DMS114 treated with DMSO at 0.1 percent for 48 hours (cell line): ENCODE results near the gene SGK1.
"Not testable (repeated sequence)": the region's sequence is repeated elsewhere in the genome, so short reads cannot be mapped to it uniquely, and the experiment has no call there.

Experiments
- DNase-seq: peaks from one replicate; lab custom pipeline; 2025; ENCODE audit not compliant: unreplicated experiment; lab: John Stamatoyannopoulos, UW

The SGK1 gene

DNA sequence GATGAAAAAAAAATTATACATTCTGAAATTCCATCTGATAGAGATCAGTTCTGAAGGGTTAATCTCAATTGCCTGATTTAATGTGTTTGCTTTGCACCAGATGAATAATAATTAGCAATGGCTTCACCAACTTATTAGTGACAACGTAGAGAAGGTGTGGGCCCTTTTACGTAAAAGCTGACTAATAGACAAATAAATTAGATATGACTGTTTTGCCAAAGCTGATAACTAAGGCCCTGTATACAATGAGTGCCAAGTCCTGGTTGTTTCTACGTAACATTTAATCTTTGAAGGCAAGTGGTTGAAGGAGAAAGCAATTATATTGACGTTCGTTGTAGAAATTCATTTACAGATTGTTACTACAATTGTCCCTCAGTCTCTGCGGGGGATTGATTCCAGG, 10.8 kb downstream of the SGK1 start:
- DNase-seq: no peak

GRCh38 chr6:134304381-134304780, 13.5 kb downstream of the SGK1 start:
- DNase-seq: not testable (repeated sequence)

DNA sequence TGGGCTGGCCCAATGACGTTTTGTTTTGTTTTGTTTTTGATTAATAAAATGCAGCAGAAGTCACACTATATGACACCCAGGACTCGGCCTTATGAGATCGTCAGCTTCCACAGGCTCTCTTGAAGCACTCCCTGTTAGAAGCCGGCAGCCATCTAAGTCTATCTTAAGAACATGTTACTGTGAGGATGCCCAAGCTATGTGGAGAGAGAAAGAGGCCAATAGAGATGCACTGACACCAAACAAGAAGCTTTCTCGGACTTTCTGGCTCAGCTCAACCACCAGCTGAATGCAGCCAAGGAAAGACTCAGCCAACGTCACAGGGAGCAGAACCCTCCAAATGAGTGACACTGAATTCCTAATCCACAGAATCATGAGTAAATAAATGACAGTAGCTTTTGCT, 14.0 kb downstream of the SGK1 start:
- no peak for DNase-seq

- DNase-seq: no peak
Measured at GRCh38 chr6:134299236-134299635, 18.7 kb downstream of the SGK1 start.

DNA sequence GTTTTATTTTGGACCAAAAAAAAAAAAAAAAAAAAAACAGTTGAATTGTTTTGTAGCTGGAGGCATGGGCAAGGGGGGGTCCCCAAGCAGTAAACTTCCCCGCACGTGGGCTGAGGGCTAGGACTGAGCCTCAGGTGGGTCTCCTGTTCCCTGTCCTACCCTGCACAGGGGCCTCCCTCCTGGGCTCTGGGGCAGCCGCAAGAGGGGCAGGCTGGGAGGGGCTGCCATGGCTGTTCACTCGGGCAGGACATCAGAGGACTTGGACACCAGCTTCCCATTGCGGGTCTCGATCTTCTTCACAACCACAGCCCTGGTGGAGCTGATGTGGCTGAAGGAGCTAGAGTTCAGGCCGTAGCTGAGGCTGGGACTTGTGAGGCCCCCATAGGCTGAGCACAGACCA, 21.1 kb downstream of the SGK1 start:
- no peak for DNase-seq

DNA sequence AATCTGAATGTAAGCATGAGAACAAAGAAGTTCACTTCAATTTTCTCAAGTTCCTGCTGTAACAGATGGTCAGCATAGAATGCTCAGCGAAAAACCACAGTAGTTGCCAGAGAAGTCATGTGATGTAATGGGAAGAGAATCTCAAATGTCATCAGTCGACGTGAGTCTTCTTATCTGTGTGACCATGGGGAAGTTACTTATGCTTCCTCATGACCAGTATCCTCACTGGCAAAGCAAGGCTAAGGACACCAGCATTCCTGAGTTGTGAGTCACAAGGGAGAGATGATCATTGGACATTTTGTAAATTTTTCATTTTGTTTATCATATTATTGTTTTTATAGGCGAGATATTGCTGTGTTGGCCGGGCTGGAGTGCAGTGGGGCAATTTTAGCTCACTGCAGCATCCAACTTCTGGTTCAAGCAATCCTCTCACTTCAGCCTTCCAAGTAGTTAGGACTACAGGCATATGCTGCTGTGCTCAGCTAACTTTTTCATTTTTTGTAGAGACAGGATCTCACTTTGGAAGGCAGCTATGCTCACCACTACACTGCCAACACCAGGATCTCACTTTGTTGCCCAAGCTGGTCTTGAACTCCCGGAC, 21.9 kb downstream of the SGK1 start:
- no peak for DNase-seq

GRCh38 chr6:134293659-134294161, 24.2 kb downstream of the SGK1 start:
- no peak for DNase-seq

- DNase-seq: no peak
Measured at GRCh38 chr6:134291156-134291555, 26.8 kb downstream of the SGK1 start.

DNA sequence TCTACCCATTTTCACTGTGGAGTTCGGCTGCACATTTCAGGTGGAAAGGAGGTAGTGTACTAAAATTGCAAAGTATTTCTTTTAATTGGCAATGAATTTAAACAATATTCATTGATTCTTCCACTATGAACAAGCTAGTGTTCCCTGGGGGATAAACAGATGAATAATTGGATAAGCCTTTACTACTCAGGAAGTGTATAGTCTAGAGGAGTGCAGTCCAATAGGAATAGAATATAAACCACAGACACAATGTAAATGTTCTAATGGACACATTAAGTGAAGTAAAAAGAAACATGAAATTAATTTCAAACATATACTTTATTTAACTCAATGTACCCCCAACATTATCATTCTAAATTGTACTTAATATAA, 28.7 kb downstream of the SGK1 start:
- DNase-seq: no peak

GRCh38 chr6:134288538-134289203, 29.2 kb downstream of the SGK1 start:
- no peak for DNase-seq

- no peak for DNase-seq
Measured at GRCh38 chr6:134287859-134288537, 29.9 kb downstream of the SGK1 start.

DNA sequence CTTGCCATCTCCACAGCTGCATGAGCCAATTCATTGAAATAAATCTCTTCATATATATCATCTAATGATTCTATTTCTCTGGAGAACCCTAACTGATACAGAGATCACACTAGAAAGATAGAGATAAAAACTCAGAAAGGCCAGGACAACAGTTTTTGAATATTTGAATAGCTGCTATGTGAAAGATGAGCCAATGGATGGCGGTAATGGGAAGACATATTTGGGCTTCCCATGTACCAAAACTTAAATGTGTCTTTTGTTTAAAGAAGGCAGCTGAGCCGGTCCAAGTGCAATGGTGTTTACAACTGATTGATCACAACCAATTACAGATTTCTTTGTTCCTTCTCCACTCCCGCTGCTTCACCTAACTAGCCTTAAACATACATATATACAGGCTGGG, 35.1 kb downstream of the SGK1 start:
- DNase-seq: no peak

DNA sequence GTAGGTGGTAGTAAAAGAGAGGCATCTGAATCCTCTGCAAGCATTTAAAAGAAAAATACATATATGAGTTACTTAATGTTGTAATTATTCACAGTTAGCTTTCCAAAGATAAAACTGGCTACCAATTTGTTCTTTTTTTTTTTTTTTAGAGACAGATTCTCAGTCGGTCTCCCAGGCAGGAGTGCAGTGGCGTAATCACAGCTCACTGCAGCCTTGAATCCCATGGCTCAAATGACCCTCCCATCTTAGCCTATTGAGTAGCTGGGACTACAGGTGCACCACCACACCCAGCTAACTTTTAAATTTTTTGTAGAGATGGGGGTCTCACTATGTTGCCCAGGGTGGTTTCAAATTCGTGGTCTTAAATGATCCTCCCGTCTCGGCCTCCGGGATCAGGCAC, 36.5 kb downstream of the SGK1 start:
- no peak for DNase-seq

DNA sequence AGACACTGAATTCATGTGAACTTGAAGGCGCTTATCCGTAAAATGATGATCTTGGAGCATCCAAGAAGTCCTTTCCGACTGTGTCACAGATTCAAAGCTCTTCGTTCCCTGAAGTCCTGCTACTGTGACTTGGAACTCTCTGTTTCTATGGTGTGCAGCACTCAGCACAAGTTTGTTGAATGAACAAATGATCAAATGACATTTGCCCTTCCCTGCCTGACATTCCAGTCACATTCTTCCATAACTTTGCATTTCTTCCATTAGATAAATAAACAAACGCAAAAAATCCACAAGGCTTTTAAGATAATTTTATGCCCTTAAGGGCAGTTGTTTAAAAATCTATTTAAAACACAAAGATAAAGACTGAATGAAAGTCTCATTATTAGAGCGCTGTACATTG, 39.9 kb downstream of the SGK1 start:
- no peak for DNase-seq

- not testable (repeated sequence) for DNase-seq
Measured at GRCh38 chr6:134276891-134277377, 41.0 kb downstream of the SGK1 start.

GRCh38 chr6:134272374-134272773, 45.5 kb downstream of the SGK1 start:
- DNase-seq: no peak

- no peak for DNase-seq
Measured at GRCh38 chr6:134267917-134268361, 50.0 kb downstream of the SGK1 start.

- DNase-seq: no peak
Measured at GRCh38 chr6:134266776-134267175, 51.1 kb downstream of the SGK1 start.

DNA sequence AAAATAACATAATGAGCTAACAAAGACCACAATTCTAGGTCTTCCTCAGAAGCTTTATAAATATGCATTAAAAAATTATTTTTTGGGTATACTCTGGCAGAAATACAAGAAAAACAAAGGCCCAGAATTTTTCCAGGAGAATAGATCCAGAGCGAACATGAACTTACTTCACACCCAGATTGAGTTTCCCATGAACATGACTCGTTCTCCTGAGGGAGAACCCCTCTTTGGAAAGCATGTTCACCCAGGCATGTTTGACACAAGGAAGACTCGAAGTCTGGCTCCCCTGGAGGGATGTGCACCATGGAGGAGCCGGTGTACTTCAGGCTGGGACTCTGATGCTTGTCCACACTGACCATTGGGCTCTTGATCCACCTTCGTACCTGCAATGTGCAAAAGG, 56.1 kb downstream of the SGK1 start:
- DNase-seq: no peak

GRCh38 chr6:134258849-134259306, 59.0 kb downstream of the SGK1 start:
- no peak for DNase-seq

GRCh38 chr6:134257516-134257915, 60.4 kb downstream of the SGK1 start:
- DNase-seq: no peak

DNA sequence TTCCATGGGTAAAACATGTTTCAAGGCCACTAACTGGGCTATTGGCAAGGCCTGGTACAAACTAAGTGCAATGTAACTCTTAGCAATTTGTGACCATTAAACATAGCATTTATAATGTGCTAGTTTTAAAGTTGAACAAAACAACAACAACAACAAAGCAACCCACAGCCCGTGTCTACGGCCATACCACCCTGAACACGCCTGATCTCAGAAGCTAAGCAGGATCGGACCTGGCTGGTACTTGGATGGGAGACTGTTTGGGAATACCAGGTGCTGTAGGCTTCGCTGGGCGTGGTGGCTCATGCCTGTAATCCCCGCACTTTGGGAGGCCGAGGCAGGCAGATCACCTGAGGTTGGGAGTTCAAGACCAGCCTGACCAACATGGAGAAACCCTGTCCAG, 61.0 kb downstream of the SGK1 start:
- DNase-seq: no peak
